HG03432 (cell line): ENCODE measurements around the gene CTDNEP1.

Source experiments
- ATAC-seq: cut with Tn5 transposase; IDR thresholded peaks from one replicate; pipeline ENCODE4 v1.9.1; 2021; ENCODE audit warnings: mild to moderate bottlenecking, moderate library complexity; ENCODE audit not compliant: unreplicated experiment

CTDNEP1 gene

DNA sequence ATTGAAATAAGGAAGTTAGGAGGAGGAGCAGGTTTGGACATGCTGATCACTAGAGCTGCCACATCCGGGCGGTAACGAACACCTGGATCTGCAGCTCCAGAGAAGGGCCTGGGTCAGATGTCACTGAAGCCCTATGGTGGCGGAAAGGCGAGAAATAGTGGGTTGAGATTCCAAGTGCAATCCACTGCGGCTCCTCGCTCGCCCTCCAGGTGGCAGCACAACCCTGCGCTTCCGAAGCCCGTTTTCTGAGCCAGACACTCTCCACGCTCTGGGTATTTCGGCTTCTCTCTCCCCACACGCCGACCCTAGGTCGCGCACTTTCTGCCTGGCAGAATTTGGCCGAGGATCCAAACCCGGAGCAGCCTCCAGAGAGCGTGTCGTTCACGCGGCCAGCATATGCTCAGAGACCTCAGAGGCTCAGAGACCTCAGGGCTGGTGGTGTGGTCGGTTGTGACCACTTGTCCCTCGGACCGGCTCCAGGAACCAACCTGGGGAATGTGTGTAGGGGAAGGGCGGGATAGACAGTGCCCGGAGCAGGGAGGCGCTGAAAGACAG is 29.1 kb upstream of the CTDNEP1 start:
- ATAC-seq: peak; percentile 57

DNA sequence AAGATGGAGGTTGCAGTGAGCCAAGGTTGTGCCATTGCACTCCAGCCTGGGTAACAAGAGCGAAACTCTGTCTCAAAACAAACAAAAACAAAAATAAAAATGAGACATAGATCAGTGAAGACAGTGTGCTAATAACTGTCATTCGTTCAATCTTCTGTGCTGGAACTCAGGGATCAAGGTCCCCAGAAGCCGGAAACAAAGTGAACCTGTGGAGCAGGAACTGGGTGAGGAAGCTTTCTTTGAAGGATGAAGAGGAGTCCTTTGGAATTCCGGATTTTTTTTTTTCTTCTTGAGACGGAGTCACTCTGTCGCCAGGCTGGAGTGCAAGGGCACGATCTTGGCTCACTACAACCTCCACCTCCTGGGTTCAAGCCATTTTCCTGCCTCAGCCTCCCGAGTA is 27.9 kb upstream of the CTDNEP1 start:
- no peak for ATAC-seq

DNA sequence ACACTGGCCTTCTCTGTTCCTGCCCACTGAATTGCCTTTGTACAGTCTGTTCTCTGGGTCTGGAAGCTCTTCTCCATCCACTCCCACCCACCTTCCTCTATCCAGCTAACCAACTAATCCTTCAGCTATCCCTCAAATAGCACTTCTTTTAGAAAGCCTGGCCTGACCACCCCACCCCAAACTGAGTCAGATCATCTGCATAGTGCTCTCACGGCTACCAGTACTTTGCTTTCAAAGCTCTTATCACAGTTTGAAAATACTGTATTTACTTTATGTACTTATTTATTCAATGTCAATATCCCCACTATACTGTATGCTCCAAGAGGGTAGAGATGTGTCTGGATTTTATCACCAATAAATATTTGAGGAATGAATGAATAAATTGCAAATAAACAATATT is 15.2 kb upstream of the CTDNEP1 start:
- ATAC-seq: no peak

DNA sequence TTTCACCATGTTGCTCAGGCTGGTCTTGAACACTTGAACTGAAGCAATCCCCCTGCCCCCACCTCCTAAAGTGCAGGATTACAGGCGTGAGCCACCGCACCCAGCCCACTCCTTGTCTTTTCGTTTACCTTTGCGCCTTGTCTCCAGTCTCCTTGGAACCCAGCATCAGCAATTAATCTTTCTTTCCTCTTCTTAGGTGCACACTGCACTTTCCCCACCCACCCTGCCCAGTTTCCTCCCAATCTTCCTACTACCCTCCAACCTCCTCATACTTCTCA is 12.2 kb upstream of the CTDNEP1 start:
- ATAC-seq: no peak

DNA sequence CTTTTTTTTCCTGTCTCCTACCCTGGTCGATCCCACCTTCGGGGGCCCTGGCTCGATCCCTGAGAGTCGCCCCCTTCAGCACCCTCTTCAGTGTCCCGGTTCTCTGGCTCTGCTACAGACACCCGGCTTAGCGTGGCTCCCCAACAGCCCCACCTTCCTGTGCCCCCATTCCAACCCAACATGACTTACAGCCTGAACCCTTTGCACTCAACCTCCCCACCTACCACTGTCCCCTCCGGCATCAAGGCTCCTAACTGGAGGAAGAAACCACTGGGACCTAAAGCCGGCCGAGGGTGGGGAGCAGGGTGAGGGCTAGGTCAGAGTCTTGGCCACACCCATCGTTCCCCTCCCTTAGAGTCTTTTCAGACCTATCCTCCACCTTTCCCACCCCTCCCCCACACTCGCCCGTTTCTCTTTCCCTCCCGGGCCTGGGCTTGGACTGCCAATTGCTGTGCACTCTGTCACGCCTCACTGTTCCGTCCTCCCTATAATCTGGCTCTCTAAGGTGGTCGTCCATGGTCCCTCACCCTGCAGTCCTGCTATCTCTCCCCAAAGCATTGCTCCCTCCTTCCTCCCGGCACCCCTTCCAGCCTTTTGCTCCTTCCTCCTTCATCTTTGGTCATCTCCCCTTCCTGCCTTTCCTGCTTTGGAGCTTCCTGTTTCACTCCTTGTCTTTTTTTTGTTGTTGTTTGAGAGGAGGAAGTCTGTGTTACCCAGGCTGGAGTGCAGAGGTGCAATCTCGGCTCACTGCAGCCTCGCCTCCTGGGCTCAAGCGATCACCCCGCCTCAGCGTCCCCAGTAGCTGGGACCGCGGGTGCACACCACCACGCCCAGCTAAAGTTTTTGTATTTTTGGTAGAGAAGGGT is 11.6 kb upstream of the CTDNEP1 start:
- ATAC-seq: no peak

DNA sequence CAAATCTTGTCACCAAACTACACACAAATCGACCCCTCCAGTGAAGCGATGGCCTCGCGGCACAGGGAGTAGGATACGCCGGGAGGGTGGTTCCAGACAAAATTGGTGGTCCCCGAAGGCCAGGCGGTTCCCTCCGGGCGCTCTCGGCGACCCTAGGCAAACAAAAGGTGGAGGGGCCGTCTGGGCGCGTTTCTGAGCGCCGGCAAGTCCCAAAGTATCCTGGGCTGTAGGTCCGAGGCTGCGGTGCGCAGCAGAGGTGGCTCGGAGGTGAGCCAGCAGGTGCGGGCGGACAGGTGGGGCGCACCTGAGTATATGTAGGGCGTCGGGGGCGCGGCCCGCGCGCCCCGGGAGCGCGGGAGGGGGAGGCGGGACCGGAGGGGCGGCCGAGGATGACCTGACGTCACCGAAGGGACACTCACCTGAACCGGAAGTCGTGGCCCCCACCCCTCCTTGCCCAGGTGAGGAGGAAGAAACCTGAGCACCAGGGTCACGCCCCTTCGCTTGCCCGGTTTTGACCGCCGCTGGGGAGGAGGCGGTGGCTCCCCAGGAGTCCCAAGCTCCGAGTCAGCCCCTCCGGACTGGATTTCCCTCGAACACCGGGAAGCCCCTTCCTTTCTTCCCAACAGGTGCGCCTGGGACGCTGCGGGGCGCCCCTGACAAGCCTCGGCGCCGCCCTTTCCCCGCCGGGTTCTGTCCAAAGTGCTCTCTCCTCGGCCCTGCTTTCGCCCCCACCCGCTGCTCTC is 10.8 kb upstream of the CTDNEP1 start, which contains the start of gene CLDN7:
CLDN7 (minus strand) TSS at position 287 of the 743 bp plus-strand sequence. CDS start 435 bp downstream, outside the sequence.
- no peak for ATAC-seq

DNA sequence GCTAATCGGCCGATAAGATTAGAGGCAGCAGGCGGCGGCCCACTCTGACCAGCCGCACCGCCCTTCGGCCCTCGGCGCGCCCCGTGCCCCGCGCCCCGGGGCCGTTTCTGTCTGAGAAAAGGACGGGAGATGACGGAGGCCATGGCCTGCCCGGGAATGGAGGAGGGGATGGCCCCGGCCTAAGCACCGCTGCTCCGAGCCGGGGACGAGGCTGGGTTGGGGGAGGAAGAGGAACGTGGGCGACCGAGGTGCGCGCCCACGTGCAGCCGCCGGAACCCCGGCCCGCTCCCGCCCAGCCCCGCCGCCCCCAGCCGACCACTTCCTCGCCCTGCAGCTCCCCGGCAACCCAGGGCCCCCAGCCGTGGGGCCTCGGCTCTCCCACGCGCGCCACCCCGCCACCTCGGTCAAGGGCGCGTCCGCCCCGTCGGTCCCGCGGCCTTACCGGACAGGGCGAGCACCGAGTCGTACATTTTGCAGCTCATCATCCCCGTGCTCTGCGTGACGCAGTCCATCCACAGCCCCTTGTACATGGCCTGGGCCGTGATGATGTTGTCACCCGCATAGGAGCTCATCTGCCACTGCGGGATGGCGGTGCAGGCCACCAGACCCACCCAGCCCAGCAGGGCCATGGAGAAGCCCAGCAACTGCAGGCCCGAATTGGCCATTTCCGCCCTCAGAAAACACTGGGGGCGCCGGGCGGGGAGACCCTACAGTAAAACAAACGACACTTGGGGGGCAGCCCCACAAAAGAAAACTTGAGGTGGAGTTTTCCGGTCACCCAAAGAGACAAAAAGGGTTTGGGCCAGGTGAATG is 10.1 kb upstream of the CTDNEP1 start:
- ATAC-seq: no peak

DNA sequence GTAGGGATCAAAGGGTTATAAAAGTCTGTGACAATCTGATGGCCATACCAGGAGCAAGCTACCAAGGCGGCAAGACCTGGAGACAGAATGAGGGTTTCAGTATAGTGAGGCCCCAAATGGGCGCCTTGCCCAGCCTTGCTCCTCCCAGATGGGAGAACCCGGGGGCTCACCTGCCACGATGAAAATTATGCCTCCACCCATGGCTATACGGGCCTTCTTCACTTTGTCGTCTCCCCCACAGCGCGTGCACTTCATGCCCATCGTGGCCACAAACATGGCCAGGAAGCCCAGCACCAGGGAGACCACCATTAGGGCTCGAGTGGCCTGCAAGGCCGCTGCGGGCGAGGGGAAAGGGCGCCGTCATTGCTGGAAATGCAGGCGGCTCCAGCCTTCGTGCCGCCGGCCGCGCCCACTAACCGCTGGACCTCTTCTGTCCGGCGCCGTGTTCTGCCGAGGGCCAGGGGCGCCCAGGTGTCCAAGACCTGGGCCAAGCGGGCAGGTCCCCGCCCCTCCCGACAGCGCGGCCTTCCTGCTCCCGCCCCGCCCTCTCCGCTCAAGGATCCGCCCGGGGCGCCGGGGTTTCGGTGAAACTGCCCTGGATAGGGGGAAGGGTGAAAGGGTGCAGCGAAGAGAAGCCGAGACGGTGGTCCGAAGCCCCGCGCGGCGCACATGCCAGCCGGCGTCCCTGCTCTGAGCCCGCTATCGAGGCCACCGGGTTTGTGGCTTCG is 9.3 kb upstream of the CTDNEP1 start:
- no peak for ATAC-seq

DNA sequence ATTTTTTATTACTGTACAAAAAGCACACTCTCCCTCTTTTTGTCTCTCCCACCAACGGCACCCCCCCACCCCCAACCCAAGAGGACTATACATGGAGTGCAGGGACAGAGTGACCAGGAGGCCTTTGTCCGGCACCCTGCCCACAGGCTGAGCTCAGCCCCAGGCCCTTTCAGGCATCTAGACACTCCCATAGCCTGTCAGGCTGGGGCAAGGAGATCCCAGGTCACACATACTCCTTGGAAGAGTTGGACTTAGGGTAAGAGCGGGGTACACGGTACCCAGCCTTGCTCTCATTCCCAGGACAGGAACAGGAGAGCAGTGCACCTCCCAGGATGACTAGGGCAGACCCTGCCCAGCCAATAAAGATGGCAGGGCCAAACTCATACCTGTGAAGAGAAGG is 8.6 kb upstream of the CTDNEP1 start:
- no peak for ATAC-seq

DNA sequence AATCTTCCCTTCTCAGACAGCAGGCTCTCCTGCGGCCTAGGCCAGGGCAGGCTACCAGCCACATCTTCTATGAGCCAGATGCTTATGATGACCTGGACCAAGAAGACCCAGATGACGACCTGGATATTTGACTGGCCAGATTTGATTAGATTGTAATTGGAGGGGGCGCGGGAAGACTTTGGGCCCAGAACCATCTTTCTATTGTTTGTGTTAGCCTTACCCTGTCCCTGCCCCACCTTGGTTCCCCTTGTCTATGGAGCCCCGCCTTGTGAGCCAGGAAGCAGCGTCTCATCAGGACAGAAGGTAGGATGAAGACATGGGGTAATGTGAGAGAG is 8.0 kb upstream of the CTDNEP1 start:
- no peak for ATAC-seq

DNA sequence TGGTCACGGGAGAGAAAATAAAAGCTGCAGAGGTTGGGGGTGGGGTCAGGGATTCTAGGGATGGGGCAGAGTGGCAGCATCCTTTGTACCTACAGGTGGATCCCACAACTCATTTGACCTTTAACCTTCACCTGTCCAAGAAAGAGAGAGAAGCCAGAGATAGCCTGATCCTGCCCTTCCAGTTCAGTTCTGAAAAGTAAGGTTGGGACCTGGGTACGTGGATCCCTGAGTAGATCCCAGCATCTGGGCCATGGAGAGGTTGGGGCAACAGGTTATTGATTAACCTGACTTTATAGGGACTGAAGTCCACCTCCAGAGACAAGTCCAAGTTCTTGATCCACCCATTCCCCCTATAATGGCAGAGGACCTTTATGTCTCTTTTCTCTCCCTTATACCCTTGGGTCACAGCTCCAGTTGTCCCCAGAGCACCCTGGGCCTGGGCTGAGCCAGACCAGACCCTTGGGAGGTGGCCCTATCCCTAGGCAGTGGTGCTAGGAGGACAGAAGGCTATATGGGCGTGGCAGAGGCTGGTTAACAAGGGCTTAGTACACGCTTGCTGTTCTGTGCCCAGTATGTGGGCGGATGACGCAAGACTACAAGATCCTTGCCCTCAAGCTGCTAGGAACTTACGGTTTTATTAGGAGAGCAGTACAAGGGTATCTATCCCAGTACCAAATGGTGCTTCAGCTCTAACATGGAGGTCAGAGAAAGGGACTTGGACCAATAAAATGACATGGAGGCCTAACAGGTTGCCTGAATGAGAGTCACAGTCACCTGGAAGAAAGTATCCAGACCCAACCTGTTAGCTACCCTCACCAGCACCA is 7.4 kb upstream of the CTDNEP1 start:
- ATAC-seq: no peak

DNA sequence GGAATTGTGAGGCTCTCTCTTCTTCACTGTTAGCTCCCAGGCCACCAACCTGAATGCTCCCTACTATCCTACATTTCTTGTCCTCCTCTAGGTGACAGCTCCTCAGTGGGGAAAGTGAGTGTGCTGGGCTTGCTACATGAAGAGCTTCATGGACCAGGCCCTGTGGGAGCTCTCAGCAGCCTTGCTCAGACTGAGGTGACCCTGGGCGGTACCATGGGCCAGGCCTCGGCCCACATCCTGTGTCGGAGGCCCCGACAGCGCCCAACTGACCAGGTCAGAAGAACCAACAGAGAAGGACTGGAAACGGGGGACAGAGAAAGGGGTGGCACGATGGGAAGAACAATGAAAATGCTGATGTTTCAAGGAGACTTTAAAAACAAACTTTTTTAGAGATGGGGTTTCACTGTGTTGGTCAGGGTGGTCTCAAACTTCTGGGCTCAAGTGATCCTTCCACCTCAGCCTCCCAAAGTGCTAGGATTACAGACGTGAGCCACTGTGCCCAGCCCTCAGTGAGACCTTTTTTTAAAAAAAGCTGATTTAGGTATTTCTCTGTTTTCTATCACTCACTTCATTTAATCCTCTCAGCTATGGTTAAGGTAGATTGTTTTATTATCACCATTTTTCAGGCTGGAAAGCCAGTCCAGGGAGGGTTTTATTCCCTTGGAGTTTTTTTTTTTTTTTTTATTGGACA is 5.4 kb upstream of the CTDNEP1 start:
- no peak for ATAC-seq

DNA sequence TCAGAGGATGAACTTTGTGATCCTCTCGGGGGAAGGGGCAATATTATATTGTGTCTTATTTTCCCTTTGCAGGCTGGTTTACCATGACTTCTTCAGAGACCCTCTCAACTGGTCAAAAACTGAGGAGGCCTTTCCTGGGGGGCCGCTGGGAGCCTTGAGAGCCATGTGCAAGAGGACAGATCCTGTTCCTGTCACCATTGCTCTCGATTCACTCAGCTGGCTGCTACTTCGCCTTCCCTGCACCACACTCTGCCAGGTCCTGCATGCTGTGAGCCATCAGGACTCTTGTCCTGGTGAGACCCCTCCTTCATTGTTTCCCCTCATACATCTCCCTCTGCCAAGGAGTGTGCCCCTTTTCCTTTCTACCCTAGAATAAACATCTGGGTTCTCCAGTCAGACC is 3.0 kb upstream of the CTDNEP1 start:
- no peak for ATAC-seq

DNA sequence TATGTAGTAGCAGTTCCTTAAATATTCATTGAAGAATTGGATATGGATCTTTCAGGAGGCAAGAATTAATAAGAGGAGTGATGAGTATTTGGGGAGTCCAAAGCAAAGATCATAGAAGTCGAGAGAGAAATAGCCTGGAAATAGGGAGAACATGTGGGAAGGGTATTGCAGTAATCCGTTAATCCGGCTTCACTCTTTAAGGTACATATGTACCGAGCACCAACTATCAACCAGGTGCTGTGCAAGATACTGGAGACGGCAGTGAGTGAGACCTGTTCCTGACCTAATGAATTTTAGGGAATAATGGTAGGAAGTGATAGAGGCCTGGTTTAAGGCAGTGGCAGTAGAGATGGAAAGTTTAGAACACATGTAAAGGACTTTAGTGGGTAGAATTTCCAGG is 1.5 kb upstream of the CTDNEP1 start:
- ATAC-seq: no peak

DNA sequence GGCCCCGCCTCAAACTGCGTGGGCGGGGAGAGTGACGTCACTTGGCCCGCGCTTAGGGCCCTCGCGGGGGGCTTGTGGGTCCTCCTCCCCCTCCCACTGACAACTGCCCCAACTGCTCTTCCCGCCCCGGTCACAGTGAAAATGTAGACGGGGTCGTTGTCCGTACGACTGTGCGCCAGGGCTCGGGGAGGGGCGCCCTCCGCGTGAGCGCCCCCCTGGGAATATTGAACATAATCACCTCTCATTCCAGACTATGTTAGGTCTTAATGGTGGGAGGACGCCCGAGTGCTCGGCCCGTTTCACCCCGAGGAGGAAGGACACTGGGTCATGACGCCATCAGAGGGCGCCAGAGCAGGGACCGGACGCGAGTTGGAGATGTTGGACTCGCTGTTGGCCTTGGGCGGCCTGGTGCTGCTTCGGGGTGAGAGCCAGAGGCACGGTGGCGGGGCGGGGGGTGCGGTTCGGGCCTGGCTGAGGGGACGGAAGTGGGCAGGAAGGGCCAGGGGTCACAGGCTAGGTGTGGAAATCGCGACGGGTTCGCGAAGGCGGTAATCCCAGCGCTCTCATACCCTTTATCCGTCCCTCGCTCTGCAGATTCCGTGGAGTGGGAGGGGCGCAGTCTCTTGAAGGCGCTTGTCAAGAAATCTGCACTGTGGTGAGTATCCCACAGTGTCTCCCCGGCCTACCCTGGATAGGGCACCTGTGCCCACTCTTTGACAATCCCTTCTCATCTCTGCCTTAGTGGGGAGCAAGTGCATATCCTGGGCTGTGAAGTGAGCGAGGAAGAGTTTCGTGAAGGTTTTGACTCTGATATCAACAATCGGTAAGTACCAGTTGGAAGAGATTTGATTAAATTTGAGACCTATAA is 876 bp upstream of the CTDNEP1 start, which contains the start of gene ELP5:
ELP5 (plus strand) TSS at position 40 of the 868 bp plus-strand sequence; CDS start at position 376, 336 bp downstream.
- peak; percentile 61 for ATAC-seq

DNA sequence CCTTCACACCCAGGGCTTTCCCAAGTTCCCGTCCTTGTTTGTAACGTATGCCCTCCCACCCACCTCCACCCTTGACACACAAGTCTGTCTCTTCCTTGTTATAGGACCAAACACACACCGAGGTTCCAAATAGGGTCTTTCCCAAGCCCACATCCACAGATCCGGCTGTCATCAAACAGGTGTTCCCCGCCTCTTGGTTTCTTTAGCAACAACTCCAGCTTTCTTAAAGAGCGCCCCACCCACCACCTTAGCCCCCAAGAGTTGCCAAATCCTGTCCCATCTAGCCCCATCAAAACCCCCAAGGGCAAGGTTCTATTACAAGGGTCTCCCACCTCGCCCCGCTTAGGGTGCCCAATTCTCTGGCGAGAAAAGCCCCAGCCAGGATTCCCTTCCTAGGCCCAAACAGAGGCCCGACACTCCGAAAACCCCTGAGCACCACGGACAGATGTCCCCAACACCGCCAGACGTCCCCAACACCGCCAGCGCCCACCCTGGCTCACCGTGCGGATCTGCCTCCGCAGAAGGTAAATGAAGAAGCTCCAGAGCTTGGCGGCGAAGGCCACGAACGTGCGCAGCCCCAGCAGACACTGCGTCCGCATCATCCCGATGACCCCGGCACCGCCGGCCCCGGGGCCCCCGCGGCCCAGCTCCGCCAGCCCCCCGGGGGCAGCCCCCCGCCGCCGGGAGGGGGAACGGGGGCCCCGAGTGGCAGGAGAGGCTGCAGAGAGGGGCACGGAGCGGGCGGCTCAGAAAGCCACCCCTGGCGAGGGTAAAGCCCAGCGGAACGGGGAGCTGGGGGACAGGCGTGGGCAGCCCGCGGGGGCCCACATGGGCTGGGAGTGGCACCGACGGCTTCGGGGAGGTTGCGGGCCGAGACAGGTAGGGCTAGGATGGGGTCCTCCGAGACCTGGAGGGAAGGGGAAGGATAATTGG is 573 bp downstream of the CTDNEP1 start:
- ATAC-seq: no peak

DNA sequence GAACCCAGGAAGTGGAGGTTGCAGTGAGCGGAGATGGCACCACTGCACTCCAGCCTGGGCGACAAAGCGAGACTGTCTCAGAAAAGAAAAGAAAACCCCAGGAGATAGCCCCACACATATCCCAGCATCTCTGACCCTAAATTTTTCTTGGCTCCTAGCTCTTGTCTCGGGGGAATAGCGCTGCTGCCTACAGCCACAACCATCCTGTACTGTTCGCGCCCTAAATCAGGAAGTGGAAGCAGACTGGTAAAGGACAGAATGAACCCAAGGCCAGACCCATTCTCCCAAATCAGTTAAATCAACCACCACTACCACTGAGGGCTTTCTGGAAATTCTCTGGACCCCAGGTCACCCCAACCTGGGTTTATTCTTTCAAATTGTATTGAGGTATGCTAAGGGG is 1.7 kb downstream of the CTDNEP1 start:
- ATAC-seq: no peak
